Breast epithelium (tissue), 3 donors: ENCODE data around the gene LMNA.

Experiments used
- CTCF ChIP-seq, 3 donors: fragments of 450-650 bp; IDR thresholded peaks; one replicate each; pipeline ENCODE4 v1.5.1; 2016 to 2017; ENCODE audit warnings: antibody characterized with exemption in 3 of 3, mild to moderate bottlenecking in 3 of 3, moderate library complexity in 3 of 3
- POLR2A ChIP-seq: fragments of 450-650 bp; IDR thresholded peaks from one replicate; pipeline ENCODE4 v1.6.1; 2016; ENCODE audit warnings: antibody characterized with exemption, mild to moderate bottlenecking, moderate library complexity

- TF ChIP-seq CTCF (IDR thresholded peaks at IDR 0.05) (no peak), POLR2A (no peak)
Measured at GRCh38 chr1:156152628-156153027, 38.1 kb downstream of the LMNA start.
